Measurements from ENCODE around the gene TMPRSS3.

TMPRSS3 gene

GRCh38 chr21:42337830-42338728 lies 57.8 kb downstream of the TMPRSS3 start:
- TF ChIP-seq TAF1 (IDR thresholded peaks at IDR 0.05; ENCODE audit: low read depth, low read length) (no peak), POLR2AphosphoS5 (IDR thresholded peaks at IDR 0.05; ENCODE audit: low read depth, low read length) (no peak), SPI1 (IDR thresholded peaks at IDR 0.05; ENCODE audit: low read depth, low read length) (no peak), POU2F2 (IDR thresholded peaks at IDR 0.05; ENCODE audit: low read depth, low read length) (no peak), POLR2A (IDR thresholded peaks at IDR 0.05; ENCODE audit: low read depth, low read length) (no peak), PAX5 (IDR thresholded peaks at IDR 0.05; ENCODE audit: insufficient read depth, low read length, severe bottlenecking) (no peak)
- DNase-seq (ENCODE audit: insufficient read length, low spot score): peak; percentile 47
- FAIRE-seq: peak; percentile 88

- DNase-seq (ENCODE audit: insufficient read length, low spot score) (no peak), FAIRE-seq (no peak)
- TF ChIP-seq POU2F2 (IDR thresholded peaks at IDR 0.05; ENCODE audit: low read depth, low read length): no peak
Measured at GRCh38 chr21:42337276-42337675, 58.6 kb downstream of the TMPRSS3 start.

- DNase-seq (ENCODE audit: insufficient read length, low spot score) (no peak), FAIRE-seq (no peak)
- TF ChIP-seq POU2F2 (IDR thresholded peaks at IDR 0.05; ENCODE audit: low read depth, low read length): peak; percentile 46; the same call in 1 of the 2 replicates
- no peak for TF ChIP-seq PAX5 (IDR thresholded peaks at IDR 0.05; ENCODE audit: insufficient read depth, low read length, severe bottlenecking)
- no peak for TF ChIP-seq SPI1 (IDR thresholded peaks at IDR 0.05; ENCODE audit: low read depth, low read length)
Measured at GRCh38 chr21:42336054-42336453, 59.8 kb downstream of the TMPRSS3 start.

- no peak for DNase-seq (ENCODE audit: insufficient read length, low spot score)
- no peak for FAIRE-seq
- TF ChIP-seq POU2F2 (IDR thresholded peaks at IDR 0.05; ENCODE audit: low read depth, low read length): no peak
- no peak for TF ChIP-seq SPI1 (IDR thresholded peaks at IDR 0.05; ENCODE audit: low read depth, low read length)
Measured at GRCh38 chr21:42332557-42333317, 63.1 kb downstream of the TMPRSS3 start.

GRCh38 chr21:42331660-42332059 lies 64.2 kb downstream of the TMPRSS3 start:
- no peak for DNase-seq (ENCODE audit: insufficient read length, low spot score)
- TF ChIP-seq TAF1 (IDR thresholded peaks at IDR 0.05; ENCODE audit: low read depth, low read length): no peak
- FAIRE-seq: no peak

GRCh38 chr21:42330380-42331371 lies 65.2 kb downstream of the TMPRSS3 start:
- DNase-seq (ENCODE audit: insufficient read length, low spot score) (no peak), FAIRE-seq (peak; percentile 70)
- no peak for TF ChIP-seq POLR2A (IDR thresholded peaks at IDR 0.05; ENCODE audit: low read depth, low read length)
- TF ChIP-seq POLR2AphosphoS5 (IDR thresholded peaks at IDR 0.05; ENCODE audit: low read depth, low read length): no peak
- peak; percentile 55; the same call in 1 of the 2 replicates for TF ChIP-seq SPI1 (IDR thresholded peaks at IDR 0.05; ENCODE audit: low read depth, low read length)

GRCh38 chr21:42324896-42325295 lies 71.0 kb downstream of the TMPRSS3 start:
- no peak for TF ChIP-seq PAX5 (IDR thresholded peaks at IDR 0.05; ENCODE audit: insufficient read depth, low read length, severe bottlenecking)
- no peak for TF ChIP-seq SPI1 (IDR thresholded peaks at IDR 0.05; ENCODE audit: low read depth, low read length)
- TF ChIP-seq POLR2AphosphoS5 (IDR thresholded peaks at IDR 0.05; ENCODE audit: low read depth, low read length): no peak
- TF ChIP-seq POU2F2 (IDR thresholded peaks at IDR 0.05; ENCODE audit: low read depth, low read length): no peak
- no peak for TF ChIP-seq POLR2A (IDR thresholded peaks at IDR 0.05; ENCODE audit: low read depth, low read length)
- no peak for TF ChIP-seq TAF1 (IDR thresholded peaks at IDR 0.05; ENCODE audit: low read depth, low read length)
- FAIRE-seq (no peak), DNase-seq (ENCODE audit: insufficient read length, low spot score) (no peak)
